Keratinocyte (primary cell): ENCODE measurements around the gene EEPD1. TPM values are rescaled to one million over a fixed set of nuclear protein-coding genes. Genes with fewer than 3 reads are reported as not detected.

Experiments
- DNase-seq: peaks from one replicate; pipeline ENCODE4 v3.0.0-alpha.2; 2011; ENCODE audit warnings: low read depth, missing footprints, low spot score
- FAIRE-seq: peaks from 2 replicates; lab custom pipeline; 2011; peaks lifted over from hg19 to GRCh38; lab: Jason Lieb, UNC
- H2AFZ ChIP-seq: 2 replicates; pipeline ENCODE4 v1.6.0; 2012; ENCODE audit warnings: low read length, control low read depth, inconsistent platforms; ENCODE audit not compliant: control insufficient read depth
- H3K27ac ChIP-seq: 2 replicates; pipeline ENCODE4 v1.5.1; 2011; ENCODE audit warnings: low read length; ENCODE audit not compliant: control insufficient read depth, insufficient read depth
- H3K27me3 ChIP-seq: 3 replicates; pipeline ENCODE4 v1.6.0; 2011; ENCODE audit warnings: low read length; ENCODE audit not compliant: control insufficient read depth, insufficient read depth; ENCODE audit errors: extremely low read depth
- H3K36me3 ChIP-seq, 2 experiments: 2 replicates in 1 of 2; 3 replicates in 1 of 2; pipeline ENCODE4 v1.5.1; 2011; ENCODE audit warnings: low read length in 2 of 2, mild to moderate bottlenecking in 1 of 2; ENCODE audit not compliant: control insufficient read depth in 2 of 2, insufficient read depth in 2 of 2; ENCODE audit errors: extremely low read depth in 1 of 2
- H3K4me1 ChIP-seq: 3 replicates; pipeline ENCODE4 v1.5.1; 2011; ENCODE audit warnings: low read length; ENCODE audit not compliant: control insufficient read depth, insufficient read depth; ENCODE audit errors: extremely low read depth
- H3K4me2 ChIP-seq: 3 replicates; pipeline ENCODE4 v1.6.0; 2011; ENCODE audit warnings: low read depth, low read length; ENCODE audit not compliant: control insufficient read depth, insufficient read depth; ENCODE audit errors: extremely low read depth
- H3K4me3 ChIP-seq, 3 experiments: fragments of 200-600 bp in 1 of 3; sonication (generic) in 1 of 3; 2 replicates in 2 of 3; 3 replicates in 1 of 3; pipeline ENCODE4 v1.5.1; 2011 to 2016; ENCODE audit warnings: low read length in 3 of 3, mild to moderate bottlenecking in 3 of 3, control low read depth in 2 of 3, inconsistent platforms in 1 of 3, low read depth in 1 of 3, mixed read lengths in 1 of 3, mixed run types in 1 of 3, moderate library complexity in 1 of 3; ENCODE audit not compliant: control insufficient read depth in 2 of 3, insufficient read depth in 2 of 3; ENCODE audit errors: extremely low read depth in 1 of 3
- H3K79me2 ChIP-seq: 2 replicates; pipeline ENCODE4 v1.6.0; 2012; ENCODE audit warnings: low read length; ENCODE audit not compliant: control insufficient read depth, insufficient read depth
- H3K9ac ChIP-seq: 3 replicates; pipeline ENCODE4 v1.6.0; 2011; ENCODE audit warnings: low read length; ENCODE audit not compliant: control insufficient read depth, insufficient read depth; ENCODE audit errors: extremely low read depth
- H3K9me1 ChIP-seq: 3 replicates; pipeline ENCODE4 v1.6.0; 2011; ENCODE audit warnings: low read length; ENCODE audit not compliant: control insufficient read depth, insufficient read depth; ENCODE audit errors: extremely low read depth
- H3K9me3 ChIP-seq: 2 replicates; pipeline ENCODE4 v1.5.1; 2012; ENCODE audit warnings: low read depth, low read length; ENCODE audit not compliant: control insufficient read depth
- H4K20me1 ChIP-seq: 3 replicates; pipeline ENCODE4 v1.6.0; 2011; ENCODE audit warnings: low read length; ENCODE audit not compliant: control insufficient read depth, insufficient read depth; ENCODE audit errors: extremely low read depth
- EZH2 ChIP-seq: IDR thresholded peaks from one replicate; pipeline ENCODE4 v1.6.1; 2012; ENCODE audit warnings: inconsistent platforms, mild to moderate bottlenecking, low read length, moderate library complexity
- dilution Hi-C: fragments of 300-500 bp; cut with MboI; formaldehyde crosslinking; loops from one replicate; pipeline ENCODE4 v1.7.0; 2020; ENCODE audit warnings: low sequenced_read_pairs; ENCODE audit not compliant: extremely low pct_ligation_motif_present
- polyA plus RNA-seq, 5 experiments: library from polyadenylated mRNA; depleted of rRNA in 3 of 5; stranded (reverse) in 3 of 5; stranded (forward) in 1 of 5; unstranded in 1 of 5; fragments of >200 nt; gene quantifications; 1 replicate in 1 of 5; 2 replicates in 3 of 5; 3 replicates in 1 of 5; pipeline versions ENCODE4 v1.2.1 to v1.2.3, GENCODE V29; 2011 to 2012; ENCODE audit warnings: missing spikeins in 2 of 5, low read depth in 1 of 5, low replicate concordance in 1 of 5
- TF ChIP-seq, protein P1 (sequence below), 3 experiments: IDR thresholded peaks in 1 of 3; conservative IDR thresholded peaks in 1 of 3; optimal IDR thresholded peaks in 1 of 3; 2 replicates in 2 of 3; 3 replicates in 1 of 3; pipeline versions ENCODE3 to v1.5.1; 2011; ENCODE audit warnings: low read length in 3 of 3, mild to moderate bottlenecking in 3 of 3, moderate library complexity in 2 of 3, control low read depth in 1 of 3, inconsistent platforms in 1 of 3; ENCODE audit not compliant: insufficient read depth in 2 of 3; ENCODE audit errors: extremely low read depth in 1 of 3

The EEPD1 gene
- polyA plus RNA-seq, 1 donor (not counting 4 experiments of a cell fraction or from before 2014, with no cell fraction given), result 1.2 TPM

DNA sequence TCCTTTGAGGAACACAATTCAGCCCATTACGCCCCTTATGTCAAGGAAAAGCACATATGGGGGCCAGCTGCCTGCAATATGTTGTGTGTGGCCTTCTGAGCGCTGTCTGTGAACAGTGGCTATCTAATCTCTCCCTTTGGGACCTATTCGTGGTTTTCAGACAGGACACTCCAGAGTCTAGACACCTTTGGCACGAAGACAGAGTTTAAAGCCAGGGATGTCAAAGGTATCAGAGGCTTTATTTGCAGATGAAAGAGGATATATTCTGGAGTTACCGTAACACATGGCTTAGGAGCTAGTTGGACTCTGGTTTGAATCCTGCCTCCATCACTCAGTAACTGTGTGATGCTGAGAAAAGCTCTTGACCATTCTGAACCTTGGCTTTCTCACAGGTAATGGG lies 14.8 kb upstream of the EEPD1 start:
- Histone ChIP-seq H3K4me1 (no peaks in the 10 kb centered on the region), H3K36me3 (no peaks in the 10 kb centered on the region), H3K79me2 (no peaks in the 10 kb centered on the region), H3K9me3 (no peaks in the 10 kb centered on the region), H3K9me1 (no peaks in the 10 kb centered on the region), H3K27me3 (no peaks in the 10 kb centered on the region), H2AFZ (no peak overlapping the region), H3K4me3 (no peak overlapping the region), H3K9ac (no peak overlapping the region), H3K27ac (no peak overlapping the region), H4K20me1 (no peaks in the 10 kb centered on the region), H3K4me2 (no peak overlapping the region)
- dilution Hi-C loops, result no loop called here
- TF ChIP-seq, protein P1, sequence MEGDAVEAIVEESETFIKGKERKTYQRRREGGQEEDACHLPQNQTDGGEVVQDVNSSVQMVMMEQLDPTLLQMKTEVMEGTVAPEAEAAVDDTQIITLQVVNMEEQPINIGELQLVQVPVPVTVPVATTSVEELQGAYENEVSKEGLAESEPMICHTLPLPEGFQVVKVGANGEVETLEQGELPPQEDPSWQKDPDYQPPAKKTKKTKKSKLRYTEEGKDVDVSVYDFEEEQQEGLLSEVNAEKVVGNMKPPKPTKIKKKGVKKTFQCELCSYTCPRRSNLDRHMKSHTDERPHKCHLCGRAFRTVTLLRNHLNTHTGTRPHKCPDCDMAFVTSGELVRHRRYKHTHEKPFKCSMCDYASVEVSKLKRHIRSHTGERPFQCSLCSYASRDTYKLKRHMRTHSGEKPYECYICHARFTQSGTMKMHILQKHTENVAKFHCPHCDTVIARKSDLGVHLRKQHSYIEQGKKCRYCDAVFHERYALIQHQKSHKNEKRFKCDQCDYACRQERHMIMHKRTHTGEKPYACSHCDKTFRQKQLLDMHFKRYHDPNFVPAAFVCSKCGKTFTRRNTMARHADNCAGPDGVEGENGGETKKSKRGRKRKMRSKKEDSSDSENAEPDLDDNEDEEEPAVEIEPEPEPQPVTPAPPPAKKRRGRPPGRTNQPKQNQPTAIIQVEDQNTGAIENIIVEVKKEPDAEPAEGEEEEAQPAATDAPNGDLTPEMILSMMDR (optimal IDR thresholded peaks at IDR 0.05 in 1 of 3, IDR thresholded peaks at IDR 0.05 in 1 of 3, conservative IDR thresholded peaks at IDR 0.05 in 1 of 3; ENCODE audit: extremely low read depth in 1 of 3, insufficient read depth in 2 of 3, low read length in 3 of 3), result no peak
- TF ChIP-seq EZH2, result no peak
- no peak for DNase-seq
- no peak for FAIRE-seq

DNA sequence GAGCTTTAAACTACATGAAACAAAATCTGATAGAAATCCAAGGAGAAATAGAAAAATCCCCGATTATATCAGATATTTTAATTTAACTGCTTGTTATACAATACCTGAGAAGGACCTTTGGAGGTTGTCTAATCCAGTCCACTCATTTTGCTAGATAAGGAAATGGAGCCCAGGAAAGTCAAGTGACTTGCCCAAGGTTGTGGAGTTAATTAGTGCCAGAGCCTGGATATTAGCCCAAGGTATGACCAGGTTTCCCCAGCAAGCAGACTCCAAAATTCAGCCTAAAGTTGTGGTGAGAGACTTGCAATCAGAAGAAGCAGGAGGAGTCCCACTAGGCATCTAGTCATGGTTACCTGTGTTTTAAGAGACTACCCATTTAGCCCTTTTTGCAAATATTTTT lies 11.7 kb upstream of the EEPD1 start:
- Histone ChIP-seq H3K79me2 (no peaks in the 10 kb centered on the region), H3K36me3 (no peaks in the 10 kb centered on the region), H2AFZ (no peak overlapping the region), H3K9me1 (no peaks in the 10 kb centered on the region), H3K4me1 (no peaks in the 10 kb centered on the region), H3K27ac (no peak overlapping the region), H3K4me3 (no peak overlapping the region), H3K27me3 (no peaks in the 10 kb centered on the region), H3K4me2 (no peak overlapping the region), H4K20me1 (no peaks in the 10 kb centered on the region), H3K9ac (no peak overlapping the region), H3K9me3 (no peaks in the 10 kb centered on the region)
- DNase-seq (no peak), FAIRE-seq (no peak)
- TF ChIP-seq, protein P1 (optimal IDR thresholded peaks at IDR 0.05 in 1 of 3, IDR thresholded peaks at IDR 0.05 in 1 of 3, conservative IDR thresholded peaks at IDR 0.05 in 1 of 3; ENCODE audit: extremely low read depth in 1 of 3, insufficient read depth in 2 of 3, low read length in 3 of 3), result no peak
- TF ChIP-seq EZH2, result no peak
- dilution Hi-C loops, result no loop called here
